ENCODE data around the gene SCAMP1. TPM values are rescaled to one million over a fixed set of nuclear protein-coding genes. Genes with fewer than 3 reads are reported as not detected.

SCAMP1 gene
- total and polyA plus RNA-seq, 2 of the 8 experiments (the other 6 are each of a cell fraction or from before 2014, with no cell fraction given), result 18.6 to 55.9 TPM

DNA sequence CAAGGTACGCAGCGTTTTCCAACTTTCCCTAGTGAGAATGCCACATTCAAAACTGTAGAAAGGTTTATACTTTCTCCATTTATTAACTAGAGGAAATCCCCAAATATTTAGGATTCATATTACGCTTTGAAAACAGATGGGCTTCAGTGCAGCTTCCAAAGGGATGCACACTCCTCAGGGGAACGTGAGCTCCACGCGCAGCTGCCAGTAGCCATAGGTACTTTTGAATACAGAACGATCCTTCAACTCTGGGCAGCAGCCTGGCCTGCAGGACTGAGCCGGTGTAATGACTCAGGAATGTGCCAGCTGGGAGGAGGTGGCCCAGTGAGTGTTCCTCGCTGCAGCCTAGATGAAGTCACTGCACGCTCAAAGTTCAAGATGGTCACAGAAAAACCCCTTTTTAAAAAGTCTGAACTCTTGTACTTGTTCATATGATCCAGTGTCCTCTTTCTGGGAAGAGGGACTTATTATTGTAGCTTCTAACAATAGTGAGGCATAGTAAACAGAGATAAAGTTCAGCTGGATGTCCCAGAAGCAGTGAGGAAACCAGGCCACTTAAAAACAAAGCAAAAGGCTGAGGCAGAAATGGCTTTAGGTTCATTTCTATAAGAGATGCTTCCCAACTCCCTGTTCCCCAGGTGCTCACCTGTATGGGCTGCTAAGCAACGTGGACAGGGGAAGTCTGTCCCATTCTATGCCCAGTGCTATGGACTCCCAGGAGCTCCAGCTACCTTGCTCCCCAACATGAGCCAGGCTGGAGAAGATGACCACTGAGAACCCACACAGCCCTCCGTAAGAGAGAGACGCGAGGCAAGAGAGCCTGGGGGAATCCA is 158.2 kb downstream of the SCAMP1 start:
- no peak overlapping the region for H2AFZ ChIP-seq (ENCODE audit: low read length)
- no peaks in the 10 kb centered on the region for H3K36me3 ChIP-seq (ENCODE audit: control insufficient read depth in 2 of 4, insufficient read depth in 4 of 4, low read length in 3 of 4)
- 87% methylated on average over 14 of the region's 14 CpGs; no CpG with 5 or more reads in 1 of the 2 experiments for WGBS, 2 experiments (ENCODE audit: extremely low coverage in 1 of 2, insufficient coverage in 1 of 2, insufficient read length in 1 of 2, insufficient replicate concordance in 2 of 2, low coverage in 1 of 2, low lambda C conversion rate in 2 of 2, missing lambda C conversion rate in 1 of 2)
- no peak overlapping the region for H2AK5ac ChIP-seq (ENCODE audit: low read depth, low read length)
- no peak overlapping the region for H3K9ac ChIP-seq (replicated peaks in 1 of 4; ENCODE audit: extremely low read depth in 1 of 4, low read depth in 3 of 4, low read length in 3 of 4)
- H2BK20ac ChIP-seq (ENCODE audit: low read length), result no peak overlapping the region
- TF ChIP-seq TEAD4 (IDR thresholded peaks at IDR 0.05; ENCODE audit: low read depth, low read length), result peak; percentile 29; the same call in 1 of the 2 replicates
- no peak for TF ChIP-seq TBP (IDR thresholded peaks at IDR 0.05; ENCODE audit: low read depth, low read length)
- H3K79me2 ChIP-seq (ENCODE audit: control insufficient read depth in 1 of 2, insufficient read depth in 2 of 2, low read length in 2 of 2), result peaks cover 0 to 5% of the 10 kb centered on the region in 2 experiments; a peak in 1 of 4 replicates
- H3K4me3 ChIP-seq (ENCODE audit: extremely low read depth in 1 of 4, insufficient read depth in 2 of 4, low read depth in 3 of 4, low read length in 4 of 4), result no peak overlapping the region
- H2BK5ac ChIP-seq (ENCODE audit: low read depth, low read length), result no peak overlapping the region
- H4K20me1 ChIP-seq (replicated peaks in 1 of 2; ENCODE audit: control insufficient read depth in 1 of 2, insufficient read depth in 2 of 2, low read length in 2 of 2), result peaks cover 0 to 2% of the 10 kb centered on the region in 2 experiments
- no peak for FAIRE-seq
- no peak overlapping the region for H2BK12ac ChIP-seq (ENCODE audit: low read depth, low read length)
- no peak overlapping the region for H3K23ac ChIP-seq (ENCODE audit: insufficient read length)
- peaks cover 0 to 6% (median 2%) of the 10 kb centered on the region in 4 experiments; a peak in 4 of 7 replicates for H3K4me1 ChIP-seq (replicated peaks in 1 of 4; ENCODE audit: control insufficient read depth in 3 of 4, insufficient read depth in 4 of 4, low read length in 3 of 4)
- H3K14ac ChIP-seq (ENCODE audit: insufficient read length), result no peak overlapping the region
- H3K23me2 ChIP-seq (ENCODE audit: low read depth, low read length), result no peaks in the 10 kb centered on the region
- no peak overlapping the region for H2BK120ac ChIP-seq (replicated peaks; ENCODE audit: low read depth, low read length)
- no peak overlapping the region; the same call in 1 of the 2 replicates for H4K8ac ChIP-seq (ENCODE audit: extremely low read depth, insufficient read depth, low read length)
- H4K5ac ChIP-seq (ENCODE audit: insufficient read length, low read depth, low read length), result no peak overlapping the region
- no peak overlapping the region for H3K27ac ChIP-seq (ENCODE audit: low read depth, low read length)
- no peak for DNase-seq (ENCODE audit: low read depth in 1 of 2, low spot score in 2 of 2)
- ChIA-PET POLR2A (ENCODE audit: partially characterized antibody) (interaction anchor here (0.8 to 1.7 kb wide), 2 partner anchors 7 to 15 kb away, joined by 3 read pairs; no protein-coding TSS in a partner anchor), CTCF (ENCODE audit: partially characterized antibody) (interaction anchor here (0.6 to 4.0 kb wide), 6 partner anchors 8 to 590 kb away, joined by 3 to 26 read pairs (median 10); no protein-coding TSS in a partner anchor)
- no peak overlapping the region for H3K56ac ChIP-seq (replicated peaks; ENCODE audit: insufficient read length, low read depth, low read length)
- H3K4me2 ChIP-seq (ENCODE audit: insufficient read depth in 1 of 2, low read depth in 2 of 2, low read length in 2 of 2), result no peak overlapping the region
- no peak overlapping the region for H3K4ac ChIP-seq (replicated peaks; ENCODE audit: insufficient read length, low read depth, low read length)
- H3K27me3 ChIP-seq (replicated peaks in 1 of 4; ENCODE audit: control insufficient read depth in 3 of 4, extremely low read depth in 1 of 4, insufficient read depth in 3 of 4, low read length in 3 of 4), result no peaks in the 10 kb centered on the region
- H3K9me3 ChIP-seq (ENCODE audit: insufficient read depth in 2 of 2, low read depth in 1 of 2, low read length in 1 of 2), result no peaks in the 10 kb centered on the region
- no peak overlapping the region for H2BK15ac ChIP-seq (ENCODE audit: low read length)
- H3K18ac ChIP-seq (ENCODE audit: extremely low read depth, low read length), result no peak overlapping the region
- peaks cover 2% of the 10 kb centered on the region; the same call in 1 of the 2 replicates for H3K79me1 ChIP-seq (ENCODE audit: low read depth, low read length)
- no peak overlapping the region for H4K91ac ChIP-seq (replicated peaks; ENCODE audit: insufficient read length, low read length)
